GM12878 (cell line): ENCODE data around the gene CNGB1. TPM values are rescaled to one million over a fixed set of nuclear protein-coding genes. Genes with fewer than 3 reads are reported as not detected.

ENCODE experiments used
- ATAC-seq: fragments of 200-7000 bp; cut with Tn5 transposase; 3 replicates; pipeline ENCODE4 v1.9.1; 2020; ENCODE audit warnings: mild to moderate bottlenecking, moderate library complexity
- BruUV-seq: library from RNA; stranded (reverse); fragments of 400-500 nt; replicated peaks from 2 replicates; lab custom pipeline; 2021; lab: Mats Ljungman, UMichigan
- CTCF ChIA-PET: fragments of 300-600 bp; sonication (Branson Sonifier 250); formaldehyde crosslinking; extraction: SDS; loops from one replicate; lab custom pipeline; 2021; ENCODE audit warnings: inconsistent platforms; lab: Yijun Ruan, JAX
- POLR2A ChIA-PET: fragments of 350-600 bp; formaldehyde crosslinking; extraction: SDS; loops from one replicate; lab custom pipeline; 2021; ENCODE audit warnings: inconsistent platforms; lab: Charles Lee
- RAD21 ChIA-PET: fragments of 300-600 bp; sonication (Branson Sonifier 250); formaldehyde crosslinking; loops from one replicate; lab custom pipeline; 2023; ENCODE audit warnings: antibody characterized with exemption; ENCODE audit not compliant: unreplicated experiment; lab: Charles Lee
- SMC1A ChIA-PET: fragments of 300-600 bp; sonication (Branson Sonifier 250); formaldehyde crosslinking; loops from one replicate; lab custom pipeline; 2023; ENCODE audit not compliant: unreplicated experiment, uncharacterized antibody; lab: Charles Lee
- DNase-seq: peaks from one replicate; pipeline ENCODE4 v3.0.0-alpha.2; 2011; ENCODE audit warnings: low read depth, low spot score
- FAIRE-seq: peaks from 3 replicates; lab custom pipeline; 2011; peaks lifted over from hg19 to GRCh38; lab: Jason Lieb, UNC
- H2AFZ ChIP-seq: 2 replicates; pipeline ENCODE4 v1.6.0; 2011; ENCODE audit warnings: low read depth, low read length, control low read depth; ENCODE audit not compliant: control insufficient read depth
- H3K27ac ChIP-seq: 2 replicates; pipeline ENCODE4 v1.5.1; 2011; ENCODE audit warnings: control low read depth; ENCODE audit not compliant: control insufficient read depth, insufficient read depth
- H3K27me3 ChIP-seq, 2 experiments: replicated peaks in 1 of 2; 2 replicates each; pipeline versions ENCODE4 v1.6.0 to v1.6.1; 2011; ENCODE audit warnings: low read length in 1 of 2; ENCODE audit not compliant: control insufficient read depth in 2 of 2, insufficient read depth in 2 of 2
- H3K36me3 ChIP-seq, 2 experiments: 2 replicates each; pipeline ENCODE4 v1.5.1; 2011; ENCODE audit warnings: low read length in 1 of 2; ENCODE audit not compliant: control insufficient read depth in 2 of 2, insufficient read depth in 2 of 2
- H3K4me1 ChIP-seq: 2 replicates; pipeline ENCODE4 v1.6.1; 2011; ENCODE audit warnings: mild to moderate bottlenecking, low read length, moderate library complexity, mixed read lengths; ENCODE audit not compliant: control insufficient read depth, insufficient read depth
- H3K4me2 ChIP-seq: 2 replicates; pipeline ENCODE4 v1.6.0; 2011; ENCODE audit warnings: control low read depth; ENCODE audit not compliant: control insufficient read depth, insufficient read depth
- H3K4me3 ChIP-seq: fragments of 200-600 bp; sonication (generic); 2 replicates; pipeline ENCODE4 v1.5.1; 2016
- H3K79me2 ChIP-seq: 2 replicates; pipeline ENCODE4 v1.6.0; 2011; ENCODE audit warnings: low read length; ENCODE audit not compliant: control insufficient read depth, insufficient read depth
- H3K9ac ChIP-seq: 2 replicates; pipeline ENCODE4 v1.8.0; 2011; ENCODE audit warnings: low read length, control low read depth, mixed read lengths; ENCODE audit not compliant: control insufficient read depth, insufficient read depth
- H3K9me3 ChIP-seq: replicated peaks from 3 replicates; pipeline ENCODE4 v1.5.1; 2011; ENCODE audit warnings: mild to moderate bottlenecking, low read length; ENCODE audit not compliant: control insufficient read depth, insufficient read depth
- H4K20me1 ChIP-seq: 2 replicates; pipeline ENCODE4 v1.6.0; 2011; ENCODE audit not compliant: control insufficient read depth, insufficient read depth
- DPF2 ChIP-seq: fragments of 450-650 bp; IDR thresholded peaks from 2 replicates; pipeline ENCODE4 v1.6.1; 2017; ENCODE audit warnings: mild to moderate bottlenecking
- IRF4 ChIP-seq: IDR thresholded peaks from 2 replicates; pipeline ENCODE4 v1.6.1; 2011; ENCODE audit warnings: low read depth, low read length
- KLF5 ChIP-seq: fragments of 450-650 bp; IDR thresholded peaks from 2 replicates; pipeline ENCODE4 v1.6.1; 2014; ENCODE audit warnings: mild to moderate bottlenecking; ENCODE audit not compliant: partially characterized antibody
- MEF2B ChIP-seq: fragments of 450-650 bp; IDR thresholded peaks from 2 replicates; pipeline ENCODE4 v1.6.1; 2018; ENCODE audit warnings: mild to moderate bottlenecking, moderate library complexity; ENCODE audit not compliant: partially characterized antibody, poor library complexity, severe bottlenecking
- NBN ChIP-seq: fragments of 450-650 bp; IDR thresholded peaks from 2 replicates; pipeline ENCODE4 v1.6.1; 2016
- NR2F1 ChIP-seq: fragments of 450-650 bp; conservative IDR thresholded peaks from 2 replicates; pipeline ENCODE4 v1.6.1; 2017; ENCODE audit warnings: mild to moderate bottlenecking
- NRF1 ChIP-seq: conservative IDR thresholded peaks from 2 replicates; pipeline ENCODE4 v1.6.1; 2011; ENCODE audit warnings: mild to moderate bottlenecking, low read depth, low read length, improper control_type of control experiment
- SMAD5 ChIP-seq: IDR thresholded peaks from 2 replicates; pipeline ENCODE4 v1.6.1; 2016; ENCODE audit warnings: antibody characterized with exemption, low read depth
- TAF1 ChIP-seq: IDR thresholded peaks from 2 replicates; pipeline ENCODE4 v1.6.1; 2011; ENCODE audit warnings: mild to moderate bottlenecking, low read depth, low read length, borderline replicate concordance
- WGBS: methylation state at CpG from one replicate; pipeline ENCODE4 v1.1.6; 2016; ENCODE audit warnings: low lambda C conversion rate; ENCODE audit not compliant: insufficient replicate concordance, insufficient coverage; ENCODE audit errors: missing lambda C conversion rate; 5-methylcytosine and 5-hydroxymethylcytosine counted together
- in situ Hi-C: fragments of 300-500 bp; cut with MboI; formaldehyde crosslinking; loops from 9 replicates; pipeline ENCODE4 v1.14.3; 2018; ENCODE audit warnings: mixed read lengths
- intact Hi-C: fragments of 100-400 bp; cut with micrococcal nuclease; formaldehyde crosslinking; loops from one replicate; pipeline ENCODE4 v1.14.2; 2022; ENCODE audit not compliant: unreplicated experiment
- polyA plus RNA-seq, 11 experiments: library from polyadenylated mRNA; depleted of rRNA in 4 of 11; unstranded in 6 of 11; stranded (reverse) in 5 of 11; fragments of >200 nt; fragmentation: Nextera tagmentation in 4 of 11; fragmentation: Illumina TruSeq in 1 of 11; extraction: Ambion mirVana in 4 of 11; extraction: Trizol in 1 of 11; gene quantifications; 1 replicate in 1 of 11; 2 replicates in 10 of 11; pipeline versions ENCODE4 v1.2.1 to v1.2.3, GENCODE V29; 2011 to 2016; ENCODE audit warnings: inconsistent platforms in 2 of 11, missing spikeins in 2 of 11, low read depth in 1 of 11
- total RNA-seq, 4 experiments: library from RNA; depleted of rRNA in 3 of 4; stranded (reverse); fragments of >200 nt in 3 of 4; fragmentation: Illumina TruSeq in 1 of 4; extraction: Trizol in 1 of 4; gene quantifications; 2 replicates each; pipeline versions ENCODE4 v1.2.1 to v1.2.3, GENCODE V29; 2013 to 2021
- TF ChIP-seq, protein P1 (sequence below): fragments of 450-650 bp; IDR thresholded peaks from 2 replicates; pipeline ENCODE4 v1.6.1; 2017; ENCODE audit warnings: mild to moderate bottlenecking, moderate library complexity
- TF ChIP-seq, protein P2 (sequence below): IDR thresholded peaks from 2 replicates; pipeline ENCODE4 v1.6.1; 2012; ENCODE audit warnings: low read depth, low read length, improper control_type of control experiment
- TF ChIP-seq, protein P3 (sequence below): fragments of 450-650 bp; IDR thresholded peaks from 2 replicates; pipeline ENCODE4 v1.6.1; 2016; ENCODE audit warnings: mild to moderate bottlenecking
- TF ChIP-seq, protein P4 (sequence below): fragments of 450-650 bp; formaldehyde crosslinking; IDR thresholded peaks from 2 replicates; pipeline ENCODE4 v1.4.0; 2020; ENCODE audit warnings: mild to moderate bottlenecking, moderate library complexity

CNGB1 gene
- total and polyA plus RNA-seq, 10 of the 15 experiments (the other 5 are each of a cell fraction or from before 2014, with no cell fraction given) = 0.03 TPM; not detected in 9

DNA sequence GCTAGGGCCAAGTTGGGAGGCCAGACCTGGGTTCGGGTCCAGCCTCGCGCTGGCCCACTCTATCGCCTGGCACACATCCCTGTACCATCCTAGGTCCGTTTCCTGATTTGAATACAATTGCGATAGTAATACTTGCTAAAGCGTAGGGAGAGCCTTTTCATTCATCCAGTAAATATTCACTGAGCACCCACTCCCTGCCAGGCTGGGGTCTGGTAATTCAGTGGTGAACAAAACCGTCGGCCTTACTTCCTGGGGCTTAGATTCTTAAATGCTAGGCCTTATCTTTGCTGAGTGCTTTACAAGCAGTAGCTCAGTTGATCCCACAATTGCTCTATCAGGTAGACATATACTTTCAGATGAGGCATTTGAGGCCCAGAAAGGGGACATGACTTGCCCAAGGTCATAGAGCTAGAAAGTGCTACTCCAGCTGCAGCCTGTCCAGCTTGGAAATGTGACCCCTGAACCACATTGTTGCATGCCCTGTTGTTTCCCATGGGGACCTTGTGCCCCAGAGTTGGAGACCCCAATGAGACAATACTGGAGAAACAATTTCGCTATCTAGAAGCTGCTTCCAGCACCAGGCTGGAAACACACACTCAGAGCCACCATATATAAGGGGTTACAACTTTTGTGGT is 31.0 kb upstream of the CNGB1 start:
- ChIA-PET SMC1A (interaction anchor here (0.6 to 1.7 kb wide), 5 partner anchors 12 to 354 kb away, joined by 3 to 4 read pairs (median 3); partner anchors contain the start of gene CFAP20), RAD21 (interaction anchor here (0.7 kb wide), 1 partner anchor 104 kb away, joined by 3 read pairs; no protein-coding TSS in a partner anchor), POLR2A (interaction anchor here (1.0 kb wide), 1 partner anchor 266 kb away, joined by 3 read pairs; no protein-coding TSS in a partner anchor), CTCF (interaction anchor here (0.7 to 3.8 kb wide), 5 partner anchors 97 to 192 kb away, joined by 3 to 20 read pairs (median 5); no protein-coding TSS in a partner anchor)
- Histone ChIP-seq H3K27me3 (no peaks in the 10 kb centered on the region), H3K9me3 (no peaks in the 10 kb centered on the region; the same call in 2 of the 3 replicates), H4K20me1 (no peaks in the 10 kb centered on the region), H2AFZ (peak overlapping the region; percentile 94), H3K9ac (peak overlapping the region; percentile 74), H3K4me3 (peak overlapping the region; percentile 98), H3K4me1 (peaks cover 13% of the 10 kb centered on the region), H3K36me3 (no peaks in the 10 kb centered on the region; a peak in 3 of 4 replicates), H3K79me2 (peaks cover 12% of the 10 kb centered on the region), H3K4me2 (peak overlapping the region; percentile 98), H3K27ac (peak overlapping the region; percentile 78)
- in situ Hi-C loops (loop anchor here (5.0 to 10.0 kb wide), 3 partner anchors 105 to 417 kb away; no protein-coding TSS in a partner anchor), intact Hi-C loops (loop anchor here (5.0 kb wide), 1 partner anchor 410 kb away; no protein-coding TSS in a partner anchor)
- DNase-seq = no peak
- BruUV-seq = no TSS peak
- 36% methylated on average over 10 of the region's 10 CpGs for WGBS
- peak; percentile 7 for FAIRE-seq
- ATAC-seq = peak; percentile 1; the same call in 1 of the 3 replicates
- TF ChIP-seq, protein P1, sequence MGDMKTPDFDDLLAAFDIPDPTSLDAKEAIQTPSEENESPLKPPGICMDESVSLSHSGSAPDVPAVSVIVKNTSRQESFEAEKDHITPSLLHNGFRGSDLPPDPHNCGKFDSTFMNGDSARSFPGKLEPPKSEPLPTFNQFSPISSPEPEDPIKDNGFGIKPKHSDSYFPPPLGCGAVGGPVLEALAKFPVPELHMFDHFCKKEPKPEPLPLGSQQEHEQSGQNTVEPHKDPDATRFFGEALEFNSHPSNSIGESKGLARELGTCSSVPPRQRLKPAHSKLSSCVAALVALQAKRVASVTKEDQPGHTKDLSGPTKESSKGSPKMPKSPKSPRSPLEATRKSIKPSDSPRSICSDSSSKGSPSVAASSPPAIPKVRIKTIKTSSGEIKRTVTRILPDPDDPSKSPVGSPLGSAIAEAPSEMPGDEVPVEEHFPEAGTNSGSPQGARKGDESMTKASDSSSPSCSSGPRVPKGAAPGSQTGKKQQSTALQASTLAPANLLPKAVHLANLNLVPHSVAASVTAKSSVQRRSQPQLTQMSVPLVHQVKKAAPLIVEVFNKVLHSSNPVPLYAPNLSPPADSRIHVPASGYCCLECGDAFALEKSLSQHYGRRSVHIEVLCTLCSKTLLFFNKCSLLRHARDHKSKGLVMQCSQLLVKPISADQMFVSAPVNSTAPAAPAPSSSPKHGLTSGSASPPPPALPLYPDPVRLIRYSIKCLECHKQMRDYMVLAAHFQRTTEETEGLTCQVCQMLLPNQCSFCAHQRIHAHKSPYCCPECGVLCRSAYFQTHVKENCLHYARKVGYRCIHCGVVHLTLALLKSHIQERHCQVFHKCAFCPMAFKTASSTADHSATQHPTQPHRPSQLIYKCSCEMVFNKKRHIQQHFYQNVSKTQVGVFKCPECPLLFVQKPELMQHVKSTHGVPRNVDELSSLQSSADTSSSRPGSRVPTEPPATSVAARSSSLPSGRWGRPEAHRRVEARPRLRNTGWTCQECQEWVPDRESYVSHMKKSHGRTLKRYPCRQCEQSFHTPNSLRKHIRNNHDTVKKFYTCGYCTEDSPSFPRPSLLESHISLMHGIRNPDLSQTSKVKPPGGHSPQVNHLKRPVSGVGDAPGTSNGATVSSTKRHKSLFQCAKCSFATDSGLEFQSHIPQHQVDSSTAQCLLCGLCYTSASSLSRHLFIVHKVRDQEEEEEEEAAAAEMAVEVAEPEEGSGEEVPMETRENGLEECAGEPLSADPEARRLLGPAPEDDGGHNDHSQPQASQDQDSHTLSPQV = no peak
- TF ChIP-seq NBN (no peak), TAF1 (no peak), DPF2 (no peak), NRF1 (no peak), NR2F1 (no peak), KLF5 (no peak), MEF2B (no peak), IRF4 (no peak), SMAD5 (no peak)
- TF ChIP-seq, protein P2, sequence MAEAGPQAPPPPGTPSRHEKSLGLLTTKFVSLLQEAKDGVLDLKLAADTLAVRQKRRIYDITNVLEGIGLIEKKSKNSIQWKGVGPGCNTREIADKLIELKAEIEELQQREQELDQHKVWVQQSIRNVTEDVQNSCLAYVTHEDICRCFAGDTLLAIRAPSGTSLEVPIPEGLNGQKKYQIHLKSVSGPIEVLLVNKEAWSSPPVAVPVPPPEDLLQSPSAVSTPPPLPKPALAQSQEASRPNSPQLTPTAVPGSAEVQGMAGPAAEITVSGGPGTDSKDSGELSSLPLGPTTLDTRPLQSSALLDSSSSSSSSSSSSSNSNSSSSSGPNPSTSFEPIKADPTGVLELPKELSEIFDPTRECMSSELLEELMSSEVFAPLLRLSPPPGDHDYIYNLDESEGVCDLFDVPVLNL = no peak
- TF ChIP-seq, protein P3, sequence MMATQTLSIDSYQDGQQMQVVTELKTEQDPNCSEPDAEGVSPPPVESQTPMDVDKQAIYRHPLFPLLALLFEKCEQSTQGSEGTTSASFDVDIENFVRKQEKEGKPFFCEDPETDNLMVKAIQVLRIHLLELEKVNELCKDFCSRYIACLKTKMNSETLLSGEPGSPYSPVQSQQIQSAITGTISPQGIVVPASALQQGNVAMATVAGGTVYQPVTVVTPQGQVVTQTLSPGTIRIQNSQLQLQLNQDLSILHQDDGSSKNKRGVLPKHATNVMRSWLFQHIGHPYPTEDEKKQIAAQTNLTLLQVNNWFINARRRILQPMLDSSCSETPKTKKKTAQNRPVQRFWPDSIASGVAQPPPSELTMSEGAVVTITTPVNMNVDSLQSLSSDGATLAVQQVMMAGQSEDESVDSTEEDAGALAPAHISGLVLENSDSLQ = no peak
- TF ChIP-seq, protein P4, sequence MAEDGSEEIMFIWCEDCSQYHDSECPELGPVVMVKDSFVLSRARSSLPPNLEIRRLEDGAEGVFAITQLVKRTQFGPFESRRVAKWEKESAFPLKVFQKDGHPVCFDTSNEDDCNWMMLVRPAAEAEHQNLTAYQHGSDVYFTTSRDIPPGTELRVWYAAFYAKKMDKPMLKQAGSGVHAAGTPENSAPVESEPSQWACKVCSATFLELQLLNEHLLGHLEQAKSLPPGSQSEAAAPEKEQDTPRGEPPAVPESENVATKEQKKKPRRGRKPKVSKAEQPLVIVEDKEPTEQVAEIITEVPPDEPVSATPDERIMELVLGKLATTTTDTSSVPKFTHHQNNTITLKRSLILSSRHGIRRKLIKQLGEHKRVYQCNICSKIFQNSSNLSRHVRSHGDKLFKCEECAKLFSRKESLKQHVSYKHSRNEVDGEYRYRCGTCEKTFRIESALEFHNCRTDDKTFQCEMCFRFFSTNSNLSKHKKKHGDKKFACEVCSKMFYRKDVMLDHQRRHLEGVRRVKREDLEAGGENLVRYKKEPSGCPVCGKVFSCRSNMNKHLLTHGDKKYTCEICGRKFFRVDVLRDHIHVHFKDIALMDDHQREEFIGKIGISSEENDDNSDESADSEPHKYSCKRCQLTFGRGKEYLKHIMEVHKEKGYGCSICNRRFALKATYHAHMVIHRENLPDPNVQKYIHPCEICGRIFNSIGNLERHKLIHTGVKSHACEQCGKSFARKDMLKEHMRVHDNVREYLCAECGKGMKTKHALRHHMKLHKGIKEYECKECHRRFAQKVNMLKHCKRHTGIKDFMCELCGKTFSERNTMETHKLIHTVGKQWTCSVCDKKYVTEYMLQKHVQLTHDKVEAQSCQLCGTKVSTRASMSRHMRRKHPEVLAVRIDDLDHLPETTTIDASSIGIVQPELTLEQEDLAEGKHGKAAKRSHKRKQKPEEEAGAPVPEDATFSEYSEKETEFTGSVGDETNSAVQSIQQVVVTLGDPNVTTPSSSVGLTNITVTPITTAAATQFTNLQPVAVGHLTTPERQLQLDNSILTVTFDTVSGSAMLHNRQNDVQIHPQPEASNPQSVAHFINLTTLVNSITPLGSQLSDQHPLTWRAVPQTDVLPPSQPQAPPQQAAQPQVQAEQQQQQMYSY = no peak
